H9 (cell line): ENCODE data around the gene RHBDL2. TPM values are rescaled to one million over a fixed set of nuclear protein-coding genes. Genes with fewer than 3 reads are reported as not detected.

ENCODE experiments used
- DNase-seq: peaks from one replicate; pipeline ENCODE4 v3.0.0-alpha.2; 2017
- H2AFZ ChIP-seq: one replicate; pipeline ENCODE4 v1.6.1; 2013; ENCODE audit warnings: mild to moderate bottlenecking, low read length, control low read depth, moderate library complexity
- H2AK5ac ChIP-seq: 2 replicates; pipeline ENCODE4 v1.6.1; 2013; ENCODE audit warnings: low read length, control low read depth, mixed read lengths; ENCODE audit not compliant: insufficient read length
- H2BK120ac ChIP-seq: one replicate; pipeline ENCODE4 v1.6.1; 2013; ENCODE audit warnings: low read depth, mild to moderate bottlenecking, low read length, control low read depth, inconsistent platforms; ENCODE audit not compliant: poor library complexity, severe bottlenecking
- H2BK12ac ChIP-seq: 2 replicates; pipeline ENCODE4 v1.6.1; 2013; ENCODE audit warnings: low read length, control low read depth, mixed read lengths, low read depth; ENCODE audit not compliant: insufficient read length
- H2BK15ac ChIP-seq: 2 replicates; pipeline ENCODE4 v1.6.1; 2013; ENCODE audit warnings: low read depth, low read length, control low read depth
- H2BK20ac ChIP-seq: one replicate; pipeline ENCODE4 v1.6.1; 2013; ENCODE audit warnings: low read depth, mild to moderate bottlenecking, low read length, control low read depth, inconsistent platforms; ENCODE audit not compliant: poor library complexity, severe bottlenecking
- H2BK5ac ChIP-seq: 2 replicates; pipeline ENCODE4 v1.6.1; 2013; ENCODE audit warnings: low read length, control low read depth, mixed read lengths; ENCODE audit not compliant: insufficient read length
- H3K14ac ChIP-seq: 2 replicates; pipeline ENCODE4 v1.6.1; 2013; ENCODE audit warnings: low read length, control low read depth; ENCODE audit not compliant: insufficient read depth
- H3K18ac ChIP-seq: 2 replicates; pipeline ENCODE4 v1.6.1; 2013; ENCODE audit warnings: low read depth, mild to moderate bottlenecking, mixed read lengths, low read length, control low read depth; ENCODE audit not compliant: insufficient read length
- H3K23ac ChIP-seq: 2 replicates; pipeline ENCODE4 v1.6.1; 2013; ENCODE audit warnings: low read length, control low read depth, mixed read lengths, low read depth; ENCODE audit not compliant: insufficient read length
- H3K23me2 ChIP-seq: 2 replicates; pipeline ENCODE4 v1.6.1; 2013; ENCODE audit warnings: low read depth, mild to moderate bottlenecking, mixed read lengths, low read length, control low read depth; ENCODE audit not compliant: insufficient read length, poor library complexity, severe bottlenecking
- H3K27ac ChIP-seq: 2 replicates; pipeline ENCODE4 v1.5.1; 2013; ENCODE audit warnings: low read length, control low read depth, mixed read lengths, low read depth; ENCODE audit not compliant: insufficient read length
- H3K27me3 ChIP-seq: 2 replicates; pipeline ENCODE4 v1.6.1; 2013; ENCODE audit warnings: low read length, control low read depth, inconsistent platforms; ENCODE audit not compliant: insufficient read depth
- H3K4ac ChIP-seq: 2 replicates; pipeline ENCODE4 v1.6.1; 2013; ENCODE audit warnings: low read depth, mild to moderate bottlenecking, control low read depth, inconsistent platforms, low read length, moderate library complexity
- H3K4me1 ChIP-seq: 2 replicates; pipeline ENCODE4 v1.6.1; 2013; ENCODE audit warnings: low read length, control low read depth, inconsistent platforms; ENCODE audit not compliant: insufficient read depth
- H3K4me2 ChIP-seq: 2 replicates; pipeline ENCODE4 v1.6.1; 2013; ENCODE audit warnings: low read length, control low read depth, mixed read lengths; ENCODE audit not compliant: insufficient read length, insufficient read depth
- H3K56ac ChIP-seq: 2 replicates; pipeline ENCODE4 v1.6.1; 2013; ENCODE audit warnings: low read depth, mild to moderate bottlenecking, mixed read lengths, low read length, control low read depth; ENCODE audit not compliant: insufficient read length
- H3K79me1 ChIP-seq: 2 replicates; pipeline ENCODE4 v1.6.1; 2013; ENCODE audit warnings: low read depth, mild to moderate bottlenecking, moderate library complexity, low read length, control low read depth, inconsistent platforms; ENCODE audit not compliant: insufficient read depth, poor library complexity, severe bottlenecking
- H3K79me2 ChIP-seq: 2 replicates; pipeline ENCODE4 v1.6.1; 2013; ENCODE audit warnings: low read length, control low read depth, inconsistent platforms; ENCODE audit not compliant: insufficient read depth
- H3K9ac ChIP-seq: 2 replicates; pipeline ENCODE4 v1.6.1; 2013; ENCODE audit warnings: low read length, control low read depth, mixed read lengths; ENCODE audit not compliant: insufficient read length; ENCODE audit errors: extremely low read depth
- H3K9me3 ChIP-seq: one replicate; pipeline ENCODE4 v1.6.1; 2013; ENCODE audit warnings: low read depth, low read length, inconsistent platforms; ENCODE audit not compliant: control insufficient read depth
- H3T11ph ChIP-seq: one replicate; pipeline ENCODE4 v1.6.1; 2013; ENCODE audit warnings: mild to moderate bottlenecking, low read length, control low read depth, inconsistent platforms
- H4K20me1 ChIP-seq: one replicate; pipeline ENCODE4 v1.6.1; 2013; ENCODE audit not compliant: control insufficient read depth, insufficient read length, insufficient read depth
- H4K5ac ChIP-seq: 2 replicates; pipeline ENCODE4 v1.6.1; 2013; ENCODE audit warnings: low read depth, mild to moderate bottlenecking, mixed read lengths, low read length, control low read depth; ENCODE audit not compliant: insufficient read length
- H4K8ac ChIP-seq: replicated peaks from 2 replicates; pipeline ENCODE4 v1.6.1; 2013; ENCODE audit warnings: low read length, control low read depth, mixed read lengths, low read depth; ENCODE audit not compliant: insufficient read length
- H4K91ac ChIP-seq: 2 replicates; pipeline ENCODE4 v1.6.1; 2013; ENCODE audit warnings: low read depth, mild to moderate bottlenecking, moderate library complexity, mixed read lengths, low read length, control low read depth; ENCODE audit not compliant: insufficient read length
- H3K27ac Mint-ChIP-seq, 3 experiments: 2 replicates in 2 of 3; 3 replicates in 1 of 3; pipeline ENCODE4 v1.8.0; 2020 to 2021; ENCODE audit warnings: mixed read lengths in 3 of 3, mild to moderate bottlenecking in 1 of 3, moderate library complexity in 1 of 3
- H3K27me3 Mint-ChIP-seq: 2 replicates; pipeline ENCODE4 v1.8.0; 2021; ENCODE audit warnings: low read depth, mild to moderate bottlenecking, moderate library complexity, mixed read lengths
- H3K36me3 Mint-ChIP-seq, 3 experiments: 2 replicates in 2 of 3; 3 replicates in 1 of 3; pipeline ENCODE4 v1.8.0; 2020 to 2021; ENCODE audit warnings: low read depth in 3 of 3, mixed read lengths in 3 of 3; ENCODE audit not compliant: insufficient read depth in 1 of 3
- H3K4me1 Mint-ChIP-seq, 2 experiments: 2 replicates each; pipeline ENCODE4 v1.8.0; 2020; ENCODE audit warnings: mixed read lengths in 2 of 2
- H3K4me3 Mint-ChIP-seq, 2 experiments: 2 replicates in 1 of 2; 3 replicates in 1 of 2; pipeline ENCODE4 v1.8.0; 2020 to 2021; ENCODE audit warnings: mild to moderate bottlenecking in 2 of 2, mixed read lengths in 2 of 2, moderate library complexity in 1 of 2
- H3K9me3 Mint-ChIP-seq, 2 experiments: 2 replicates in 1 of 2; 3 replicates in 1 of 2; pipeline ENCODE4 v1.8.0; 2020; ENCODE audit warnings: mild to moderate bottlenecking in 2 of 2, mixed read lengths in 2 of 2, moderate library complexity in 1 of 2
- CTCF ChIP-seq: fragments of 200-600 bp; sonication (generic); conservative IDR thresholded peaks from 3 replicates; pipeline ENCODE4 v1.8.0; 2021; ENCODE audit warnings: antibody characterized with exemption, mild to moderate bottlenecking
- WGBS: extraction: QIAGEN DNeasy Blood & Tissue Kit; methylation state at CpG from one replicate; pipeline ENCODE4 v1.1.7; 2013; ENCODE audit warnings: missing lambda C conversion rate, low lambda C conversion rate, mixed read lengths; ENCODE audit not compliant: insufficient read length; ENCODE audit errors: extremely low coverage; 5-methylcytosine and 5-hydroxymethylcytosine counted together
- total RNA-seq: library from RNA; stranded (reverse); gene quantifications from 2 replicates; pipeline ENCODE4 v1.2.1, GENCODE V29; 2021

RHBDL2 gene
- total RNA-seq, 1 experiment from 2014 or later: not detected

- Histone ChIP-seq H4K5ac (no peak overlapping the region), H3K4me2 (no peak overlapping the region), H4K20me1 (no peaks in the 10 kb centered on the region), H2BK120ac (no peak overlapping the region), H2BK20ac (no peak overlapping the region), H3K9me3 (no peaks in the 10 kb centered on the region), H3K9ac (no peak overlapping the region), H2BK15ac (no peak overlapping the region), H2AFZ (no peak overlapping the region), H2BK12ac (no peak overlapping the region), H4K91ac (no peak overlapping the region), H4K8ac (no peak overlapping the region), H3K56ac (no peak overlapping the region), H3K27me3 (no peaks in the 10 kb centered on the region), H2BK5ac (no peak overlapping the region), H3T11ph (no peak overlapping the region), H3K79me2 (no peaks in the 10 kb centered on the region), H3K23ac (no peak overlapping the region), H3K14ac (no peak overlapping the region), H3K4ac (no peak overlapping the region), H3K23me2 (peaks cover 11% of the 10 kb centered on the region), H3K79me1 (no peaks in the 10 kb centered on the region), H3K27ac (no peak overlapping the region), H3K18ac (no peak overlapping the region), H2AK5ac (no peak overlapping the region), H3K4me1 (no peaks in the 10 kb centered on the region)
- TF ChIP-seq CTCF: no peak
- no peaks in the 10 kb centered on the region for H3K9me3 Mint-ChIP-seq
- no peaks in the 10 kb centered on the region for H3K27me3 Mint-ChIP-seq
- peaks cover 2 to 4% (median 4%) of the 10 kb centered on the region in 3 experiments; a peak in 3 of 7 replicates for H3K36me3 Mint-ChIP-seq
- no CpG with 5 or more reads among the region's 8 CpGs for WGBS
- DNase-seq: no peak
- no peak overlapping the region; a peak in 1 of 5 replicates for H3K4me3 Mint-ChIP-seq
- peaks cover 13 to 18% of the 10 kb centered on the region in 2 experiments for H3K4me1 Mint-ChIP-seq
- H3K27ac Mint-ChIP-seq: no peak overlapping the region
These were observed 70.6 kb downstream of the RHBDL2 start for GRCh38 chr1:38870996-38871395.
